ENCODE measurements around the gene NT5C.

DNA sequence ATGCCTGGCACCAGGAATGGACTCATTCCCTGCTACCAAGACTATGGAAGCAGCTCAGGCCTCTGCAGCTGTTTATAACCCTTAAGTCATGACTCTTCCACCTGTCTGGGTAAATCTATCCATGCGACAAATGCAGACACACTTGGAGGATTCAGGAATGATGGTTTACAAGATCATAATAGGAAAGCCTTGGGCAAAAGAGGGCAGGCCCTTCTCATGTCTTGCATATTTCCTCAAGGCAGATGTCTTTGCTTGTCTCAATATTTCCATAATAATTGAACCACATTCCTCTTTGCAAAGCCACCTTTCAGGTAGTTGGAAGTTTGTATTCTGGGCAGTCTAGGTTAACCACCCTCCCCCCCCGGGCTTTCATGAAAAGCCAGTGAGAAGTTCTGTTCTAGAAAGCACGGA is 23.7 kb upstream of the NT5C start:
- TF ChIP-seq, protein P1, sequence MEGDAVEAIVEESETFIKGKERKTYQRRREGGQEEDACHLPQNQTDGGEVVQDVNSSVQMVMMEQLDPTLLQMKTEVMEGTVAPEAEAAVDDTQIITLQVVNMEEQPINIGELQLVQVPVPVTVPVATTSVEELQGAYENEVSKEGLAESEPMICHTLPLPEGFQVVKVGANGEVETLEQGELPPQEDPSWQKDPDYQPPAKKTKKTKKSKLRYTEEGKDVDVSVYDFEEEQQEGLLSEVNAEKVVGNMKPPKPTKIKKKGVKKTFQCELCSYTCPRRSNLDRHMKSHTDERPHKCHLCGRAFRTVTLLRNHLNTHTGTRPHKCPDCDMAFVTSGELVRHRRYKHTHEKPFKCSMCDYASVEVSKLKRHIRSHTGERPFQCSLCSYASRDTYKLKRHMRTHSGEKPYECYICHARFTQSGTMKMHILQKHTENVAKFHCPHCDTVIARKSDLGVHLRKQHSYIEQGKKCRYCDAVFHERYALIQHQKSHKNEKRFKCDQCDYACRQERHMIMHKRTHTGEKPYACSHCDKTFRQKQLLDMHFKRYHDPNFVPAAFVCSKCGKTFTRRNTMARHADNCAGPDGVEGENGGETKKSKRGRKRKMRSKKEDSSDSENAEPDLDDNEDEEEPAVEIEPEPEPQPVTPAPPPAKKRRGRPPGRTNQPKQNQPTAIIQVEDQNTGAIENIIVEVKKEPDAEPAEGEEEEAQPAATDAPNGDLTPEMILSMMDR (IDR thresholded peaks at IDR 0.05), result no peak
- TF ChIP-seq POLR2A (IDR thresholded peaks at IDR 0.05), result no peak
